Omental fat pad (tissue), 4 donors: ENCODE measurements around the gene CAPG. TPM values are rescaled to one million over a fixed set of nuclear protein-coding genes. Genes with fewer than 3 reads are reported as not detected.
"Not testable (repeated sequence)": the region's sequence is repeated elsewhere in the genome, so short reads cannot be mapped to it uniquely, and the experiment has no call there.

Source experiments
- ATAC-seq: fragments of 150-250 bp; one replicate; pipeline ENCODE4 v1.9.1; 2016; ENCODE audit warnings: mild to moderate bottlenecking, moderate library complexity; ENCODE audit not compliant: low FRiP score
- DNase-seq: peaks from one replicate; pipeline ENCODE4 v3.0.0-alpha.2; 2019; ENCODE audit warnings: low spot score
- total RNA-seq, 4 donors: library from RNA; depleted of rRNA; stranded (reverse); fragments of >200 nt; gene quantifications; one replicate each; pipeline ENCODE4 v1.1.0, GENCODE V29; 2016
- TF ChIP-seq, protein P1 (sequence below), 3 donors: fragments of 450-650 bp; IDR thresholded peaks; one replicate each; pipeline ENCODE4 v1.5.1; 2016 to 2017; ENCODE audit warnings: antibody characterized with exemption in 3 of 3, mild to moderate bottlenecking in 3 of 3, moderate library complexity in 2 of 3

Gene CAPG
- total RNA-seq, 4 donors from 2014 or later, result 32.3 to 190 (median 99.5) TPM

DNA sequence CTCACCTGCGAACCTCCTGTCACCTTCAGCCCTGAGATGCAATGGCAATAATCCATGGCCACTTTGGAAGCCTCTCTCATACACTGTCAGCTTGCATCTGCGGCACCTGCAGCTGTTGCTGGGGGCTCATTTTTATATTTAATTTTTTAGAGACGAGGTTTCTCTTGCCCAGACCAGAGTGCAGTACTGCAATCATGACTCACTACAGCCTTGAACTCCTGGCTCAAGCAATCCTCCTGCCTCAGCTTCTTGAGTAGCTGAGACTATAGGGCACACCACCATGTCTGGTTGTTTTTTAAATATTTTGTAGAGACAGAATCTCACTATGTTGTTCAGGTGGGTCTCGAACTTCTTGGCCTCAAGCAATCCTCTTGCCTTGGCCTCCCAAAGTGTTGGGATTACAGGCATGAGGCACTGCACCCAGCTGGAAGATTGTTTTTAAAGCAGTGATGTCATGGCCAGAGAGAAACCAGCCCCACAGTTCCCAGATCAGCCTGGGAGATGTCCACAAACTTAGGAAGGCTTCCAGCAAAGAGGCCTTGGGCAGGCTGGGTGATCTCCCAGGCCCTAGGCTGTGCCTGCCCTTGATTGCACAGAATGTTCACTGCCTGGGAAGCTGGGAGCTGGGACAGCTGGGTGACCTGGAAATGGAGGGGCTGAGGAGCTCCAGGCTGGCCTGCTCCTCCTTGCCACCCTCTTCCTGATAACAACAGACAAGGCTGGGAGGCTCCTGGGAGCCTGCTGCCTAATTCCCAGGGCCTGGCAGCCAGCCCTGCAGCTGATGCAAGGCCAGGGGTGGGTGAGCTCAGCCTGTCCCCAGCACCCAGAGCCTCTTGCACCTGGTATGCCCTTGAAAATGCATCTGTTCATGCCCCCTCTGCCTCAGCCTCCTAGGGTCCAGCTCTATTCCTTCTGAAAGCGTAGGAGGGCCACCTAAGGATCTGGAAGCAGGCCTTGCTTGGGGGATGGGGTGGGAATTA lies 35.4 kb upstream of the CAPG start:
- ATAC-seq, result peak; percentile 62
- TF ChIP-seq, protein P1, sequence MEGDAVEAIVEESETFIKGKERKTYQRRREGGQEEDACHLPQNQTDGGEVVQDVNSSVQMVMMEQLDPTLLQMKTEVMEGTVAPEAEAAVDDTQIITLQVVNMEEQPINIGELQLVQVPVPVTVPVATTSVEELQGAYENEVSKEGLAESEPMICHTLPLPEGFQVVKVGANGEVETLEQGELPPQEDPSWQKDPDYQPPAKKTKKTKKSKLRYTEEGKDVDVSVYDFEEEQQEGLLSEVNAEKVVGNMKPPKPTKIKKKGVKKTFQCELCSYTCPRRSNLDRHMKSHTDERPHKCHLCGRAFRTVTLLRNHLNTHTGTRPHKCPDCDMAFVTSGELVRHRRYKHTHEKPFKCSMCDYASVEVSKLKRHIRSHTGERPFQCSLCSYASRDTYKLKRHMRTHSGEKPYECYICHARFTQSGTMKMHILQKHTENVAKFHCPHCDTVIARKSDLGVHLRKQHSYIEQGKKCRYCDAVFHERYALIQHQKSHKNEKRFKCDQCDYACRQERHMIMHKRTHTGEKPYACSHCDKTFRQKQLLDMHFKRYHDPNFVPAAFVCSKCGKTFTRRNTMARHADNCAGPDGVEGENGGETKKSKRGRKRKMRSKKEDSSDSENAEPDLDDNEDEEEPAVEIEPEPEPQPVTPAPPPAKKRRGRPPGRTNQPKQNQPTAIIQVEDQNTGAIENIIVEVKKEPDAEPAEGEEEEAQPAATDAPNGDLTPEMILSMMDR (IDR thresholded peaks at IDR 0.05), result no peak
- DNase-seq, result no peak

DNA sequence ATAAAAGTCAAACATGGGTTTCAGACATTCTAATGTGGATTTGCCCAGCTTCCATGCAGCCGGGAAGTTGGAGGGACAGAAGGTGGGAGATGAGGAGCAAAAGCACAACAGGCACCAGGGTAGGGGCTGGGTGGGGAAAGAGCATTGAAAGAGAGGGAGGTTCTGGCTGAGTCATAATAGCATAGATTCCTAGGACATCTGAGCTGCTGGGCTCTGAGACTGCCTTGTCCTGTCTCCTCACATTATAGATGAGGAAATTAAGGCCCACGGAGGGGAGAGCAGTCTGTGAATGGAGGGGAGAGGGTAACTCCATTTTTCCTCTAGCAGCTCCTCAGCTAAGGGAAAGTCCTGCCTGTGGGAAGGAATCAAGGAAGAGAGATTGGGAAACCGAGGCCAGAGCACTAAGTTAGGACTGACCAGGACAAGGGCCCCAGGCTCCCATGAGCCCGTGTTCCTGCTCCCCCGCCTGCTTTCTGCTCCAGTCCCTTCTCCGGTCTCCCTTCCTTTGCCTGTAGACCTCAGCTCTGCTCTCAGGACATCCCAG lies 34.5 kb upstream of the CAPG start:
- DNase-seq (no peak), ATAC-seq (no peak)
- TF ChIP-seq, protein P1 (IDR thresholded peaks at IDR 0.05), result no peak

DNA sequence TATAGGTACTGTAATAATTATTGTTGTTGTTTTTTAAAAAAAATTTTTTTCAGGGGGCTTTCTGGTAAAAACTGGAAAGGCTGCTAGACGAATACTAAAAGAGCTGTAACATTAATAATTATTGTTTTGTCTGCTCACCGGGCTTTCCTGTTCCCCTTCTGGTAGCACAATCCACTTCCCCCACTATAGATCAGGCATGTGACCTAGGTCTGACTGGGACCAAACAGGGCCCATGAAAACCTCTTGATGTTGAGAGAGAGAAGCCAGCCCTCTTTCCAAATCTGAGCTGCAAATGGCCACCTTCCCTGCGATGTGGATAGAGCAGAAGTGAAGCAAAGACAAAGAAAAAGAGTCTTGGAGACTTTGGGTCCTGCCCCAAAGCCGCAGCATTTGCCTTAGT lies 31.7 kb upstream of the CAPG start:
- TF ChIP-seq, protein P1 (IDR thresholded peaks at IDR 0.05), result no peak
- DNase-seq (no peak), ATAC-seq (no peak)

DNA sequence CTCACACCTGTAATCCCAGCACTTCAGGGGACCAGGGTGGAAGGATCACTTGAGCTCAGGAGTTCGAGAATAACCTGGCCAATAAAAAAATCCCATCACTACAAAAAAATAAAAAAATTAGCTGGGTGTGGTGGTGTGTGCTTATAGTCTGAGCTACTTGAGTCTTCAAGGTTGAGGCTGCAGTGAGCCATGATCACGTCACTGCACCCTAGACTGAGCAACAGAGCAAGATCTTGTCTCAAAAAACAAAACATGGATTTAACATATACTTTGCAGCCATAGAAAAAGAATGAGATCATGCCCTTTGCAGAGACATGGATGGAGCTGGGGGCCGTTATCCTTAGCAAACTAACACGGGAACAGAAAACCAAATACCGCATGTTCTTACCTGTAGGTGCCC lies 30.6 kb upstream of the CAPG start:
- ATAC-seq (no peak), DNase-seq (no peak)
- TF ChIP-seq, protein P1 (IDR thresholded peaks at IDR 0.05), result no peak

- ATAC-seq (no peak), DNase-seq (no peak)
- TF ChIP-seq, protein P1 (IDR thresholded peaks at IDR 0.05), result no peak
Observed at GRCh38 chr2:85439986-85440385, 29.8 kb upstream of the CAPG start.

DNA sequence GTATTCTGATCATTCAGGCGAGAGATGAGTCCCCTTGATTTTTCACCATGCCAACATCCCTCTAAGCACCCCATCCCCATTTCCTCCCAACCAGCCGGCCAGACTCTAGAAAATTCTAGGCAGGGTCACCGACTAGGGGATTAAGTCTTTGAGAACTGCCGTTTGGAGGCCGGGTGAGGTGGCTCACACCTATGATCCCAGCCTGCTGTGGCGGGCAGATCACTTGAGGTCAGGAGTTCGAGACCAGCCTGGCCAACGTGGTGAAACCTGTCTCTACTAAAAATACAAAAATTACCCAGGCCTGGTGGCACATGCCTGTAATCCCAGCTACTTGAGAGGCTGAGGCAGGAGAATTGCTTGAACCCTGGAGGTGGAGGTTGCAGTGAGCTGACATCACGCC lies 29.4 kb upstream of the CAPG start:
- DNase-seq, ATAC-seq: not testable (repeated sequence)

DNA sequence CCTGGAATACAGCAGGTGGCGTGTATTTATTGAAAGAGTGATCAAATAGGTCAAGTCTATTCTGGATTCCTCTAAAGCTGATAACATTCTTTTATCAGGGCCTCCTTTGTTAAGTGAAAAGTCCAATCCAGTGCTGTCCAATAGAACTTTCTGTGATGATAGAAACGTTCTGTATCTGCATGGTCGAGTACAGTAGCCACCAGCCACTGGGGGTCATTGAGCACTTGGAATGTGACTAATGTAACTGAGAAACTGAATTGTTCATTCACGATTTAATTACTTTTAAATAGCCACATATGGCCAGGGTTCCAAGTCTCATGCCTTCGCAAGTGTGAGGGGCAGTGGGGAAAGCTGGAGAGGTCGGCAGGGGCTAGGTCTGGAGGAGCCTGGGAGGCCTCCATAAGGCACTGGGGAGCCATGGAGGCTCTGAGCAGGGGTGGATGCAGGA lies 28.9 kb upstream of the CAPG start:
- TF ChIP-seq, protein P1 (IDR thresholded peaks at IDR 0.05), result no peak
- DNase-seq, result no peak
- ATAC-seq, result no peak
